ENCODE results near the gene TRIM47. TPM values are rescaled to one million over a fixed set of nuclear protein-coding genes. Genes with fewer than 3 reads are reported as not detected.

Gene TRIM47
- total and polyA plus RNA-seq, 9 donors, result 7.2 to 38.3 (median 17.3) TPM

GRCh38 chr17:75920045-75920560 lies 41.7 kb upstream of the TRIM47 start:
- intact Hi-C loops (cut with DNase I), result no loop called here
- no peaks in the 10 kb centered on the region for H3K4me1 ChIP-seq (ENCODE audit: insufficient read depth)
- no peaks in the 10 kb centered on the region for H3K27me3 ChIP-seq
- H3K4me3 ChIP-seq, result no peak overlapping the region
- TF ChIP-seq POLR2A (IDR thresholded peaks at IDR 0.05) (no peak), CTCF (IDR thresholded peaks at IDR 0.05) (no peak), EP300 (IDR thresholded peaks at IDR 0.05) (no peak)
- WGBS, 3 donors, result 86 to 94% (median 92%) methylated on average over 6 to 11 of the region's 11 CpGs
- DNase-seq, result no peak
- H3K36me3 ChIP-seq, result no peaks in the 10 kb centered on the region
- H3K9me3 ChIP-seq, result no peaks in the 10 kb centered on the region
- H3K27ac ChIP-seq, result no peak overlapping the region

- intact Hi-C loops (cut with DNase I), result loop anchor here in 1 of 4 donors (10.0 kb wide), 1 partner anchor 355 kb away; no protein-coding TSS in a partner anchor
- no peak for DNase-seq
- H3K9me3 ChIP-seq, result no peaks in the 10 kb centered on the region
- TF ChIP-seq CTCF (IDR thresholded peaks at IDR 0.05), result no peak
- no peak for TF ChIP-seq EP300 (IDR thresholded peaks at IDR 0.05)
- no peak for TF ChIP-seq POLR2A (IDR thresholded peaks at IDR 0.05)
- H3K36me3 ChIP-seq, result no peaks in the 10 kb centered on the region
- no peak overlapping the region for H3K4me3 ChIP-seq
- WGBS, 3 donors, result 92 to 96% (median 92%) methylated on average over 21 to 22 of the region's 22 CpGs
- no peak overlapping the region for H3K27ac ChIP-seq
- H3K27me3 ChIP-seq, result no peaks in the 10 kb centered on the region
- H3K4me1 ChIP-seq (ENCODE audit: insufficient read depth), result no peaks in the 10 kb centered on the region
These were observed 41.2 kb upstream of the TRIM47 start for GRCh38 chr17:75919611-75920010.

GRCh38 chr17:75917917-75918445 lies 39.6 kb upstream of the TRIM47 start:
- WGBS, 3 donors, result 86 to 90% (median 89%) methylated on average over 19 to 31 of the region's 31 CpGs
- H3K27ac ChIP-seq, result no peak overlapping the region
- DNase-seq, result no peak
- H3K36me3 ChIP-seq, result no peaks in the 10 kb centered on the region
- no peak overlapping the region for H3K4me3 ChIP-seq
- intact Hi-C loops (cut with DNase I), result loop anchor here in 1 of 4 donors (10.0 kb wide), 1 partner anchor 357 kb away; no protein-coding TSS in a partner anchor
- no peaks in the 10 kb centered on the region for H3K9me3 ChIP-seq
- TF ChIP-seq POLR2A (IDR thresholded peaks at IDR 0.05), result no peak
- no peak for TF ChIP-seq EP300 (IDR thresholded peaks at IDR 0.05)
- no peak for TF ChIP-seq CTCF (IDR thresholded peaks at IDR 0.05)
- H3K4me1 ChIP-seq (ENCODE audit: insufficient read depth), result no peaks in the 10 kb centered on the region
- no peaks in the 10 kb centered on the region for H3K27me3 ChIP-seq

GRCh38 chr17:75917141-75917916 lies 38.9 kb upstream of the TRIM47 start:
- no peak overlapping the region for H3K4me3 ChIP-seq
- no peak overlapping the region for H3K27ac ChIP-seq
- H3K4me1 ChIP-seq (ENCODE audit: insufficient read depth), result no peaks in the 10 kb centered on the region
- no peak for DNase-seq
- WGBS, 3 donors, result 80 to 83% (median 82%) methylated on average over 19 to 23 of the region's 23 CpGs
- TF ChIP-seq EP300 (IDR thresholded peaks at IDR 0.05) (no peak), POLR2A (IDR thresholded peaks at IDR 0.05) (no peak), CTCF (IDR thresholded peaks at IDR 0.05) (no peak)
- intact Hi-C loops (cut with DNase I), result loop anchor here in 1 of 4 donors (10.0 kb wide), 1 partner anchor 357 kb away; no protein-coding TSS in a partner anchor
- no peaks in the 10 kb centered on the region for H3K9me3 ChIP-seq
- no peaks in the 10 kb centered on the region for H3K36me3 ChIP-seq
- no peaks in the 10 kb centered on the region for H3K27me3 ChIP-seq

Measured in ovary (tissue), 9 donors.